H1 (cell line): ENCODE data around the gene TMEM126B. TPM values are rescaled to one million over a fixed set of nuclear protein-coding genes. Genes with fewer than 3 reads are reported as not detected.

Experiments used
- CREB1 ChIP-seq: IDR thresholded peaks from 2 replicates; pipeline ENCODE4 v1.6.1; 2012; ENCODE audit warnings: inconsistent platforms
- E2F6 ChIP-seq: IDR thresholded peaks from 2 replicates; pipeline ENCODE4 v1.6.1; 2012; ENCODE audit warnings: inconsistent platforms
- EGR1 ChIP-seq: IDR thresholded peaks from 2 replicates; pipeline ENCODE4 v1.6.1; 2011; ENCODE audit warnings: low read depth, low read length, borderline replicate concordance
- EZH2 ChIP-seq: fragments of 200-600 bp; sonication (generic); IDR thresholded peaks from 2 replicates; pipeline ENCODE4 v1.7.1; 2012; ENCODE audit warnings: low read depth, mild to moderate bottlenecking, moderate library complexity, low read length, inconsistent platforms; ENCODE audit not compliant: severe bottlenecking
- GTF2F1 ChIP-seq: IDR thresholded peaks from 2 replicates; pipeline ENCODE4 v1.6.1; 2012; ENCODE audit warnings: low read depth, low read length, improper control_type of control experiment, borderline replicate concordance
- HDAC2 ChIP-seq, 2 experiments: fragments of 300-600 bp in 1 of 2; sonication (generic) in 1 of 2; IDR thresholded peaks; 2 replicates each; pipeline ENCODE4 v1.6.1; 2011 to 2012; ENCODE audit warnings: low read depth in 2 of 2, low read length in 2 of 2, mild to moderate bottlenecking in 2 of 2, moderate library complexity in 2 of 2, borderline replicate concordance in 1 of 2, inconsistent platforms in 1 of 2
- HDAC6 ChIP-seq: IDR thresholded peaks from one replicate; pipeline ENCODE4 v1.7.1; 2012; ENCODE audit warnings: low read depth, mild to moderate bottlenecking, inconsistent platforms, low read length, moderate library complexity
- KDM4A ChIP-seq: IDR thresholded peaks from one replicate; pipeline ENCODE4 v1.7.1; 2012; ENCODE audit warnings: low read depth, mild to moderate bottlenecking, moderate library complexity, low read length, inconsistent platforms; ENCODE audit not compliant: severe bottlenecking
- KDM5A ChIP-seq: fragments of 200-600 bp; IDR thresholded peaks from 2 replicates; pipeline ENCODE4 v1.7.1; 2012; ENCODE audit warnings: mild to moderate bottlenecking, low read length, inconsistent platforms, mixed read lengths
- MAX ChIP-seq: IDR thresholded peaks from 2 replicates; pipeline ENCODE4 v1.6.1; 2012; ENCODE audit warnings: inconsistent platforms
- NANOG ChIP-seq: IDR thresholded peaks from 2 replicates; pipeline ENCODE4 v1.6.1; 2011; ENCODE audit warnings: low read length, low read depth, mild to moderate bottlenecking, inconsistent platforms; ENCODE audit not compliant: insufficient read depth, poor library complexity, severe bottlenecking
- PHF8 ChIP-seq: fragments of 200-600 bp; sonication (generic); conservative IDR thresholded peaks from 2 replicates; pipeline ENCODE4 v1.7.1; 2012; ENCODE audit warnings: low read depth, mild to moderate bottlenecking, inconsistent platforms, low read length, moderate library complexity
- RBBP5 ChIP-seq: IDR thresholded peaks from 2 replicates; pipeline ENCODE4 v1.7.1; 2012; ENCODE audit warnings: low read depth, mild to moderate bottlenecking, inconsistent platforms, low read length, moderate library complexity, borderline replicate concordance
- SIN3A ChIP-seq, 2 experiments: IDR thresholded peaks in 1 of 2; conservative IDR thresholded peaks in 1 of 2; 2 replicates each; pipeline ENCODE4 v1.6.1; 2011 to 2012; ENCODE audit warnings: low read length in 2 of 2, improper control_type of control experiment in 1 of 2, low read depth in 1 of 2, mild to moderate bottlenecking in 1 of 2
- SIX5 ChIP-seq: IDR thresholded peaks from 2 replicates; pipeline ENCODE4 v1.6.1; 2011; ENCODE audit warnings: mild to moderate bottlenecking, low read depth, low read length
- SP1 ChIP-seq: IDR thresholded peaks from 2 replicates; pipeline ENCODE4 v1.6.1; 2011; ENCODE audit warnings: low read depth, low read length
- TAF1 ChIP-seq: IDR thresholded peaks from 2 replicates; pipeline ENCODE4 v1.6.1; 2011; ENCODE audit warnings: mild to moderate bottlenecking, low read depth, low read length
- TAF7 ChIP-seq: optimal IDR thresholded peaks from 2 replicates; pipeline ENCODE3; 2011; ENCODE audit warnings: low read depth, mild to moderate bottlenecking, inconsistent platforms, low read length, moderate library complexity, borderline replicate concordance
- TEAD4 ChIP-seq: IDR thresholded peaks from 2 replicates; pipeline ENCODE4 v1.6.1; 2012; ENCODE audit warnings: low read depth, low read length, inconsistent platforms, mixed read lengths
- USF2 ChIP-seq: IDR thresholded peaks from 2 replicates; pipeline ENCODE4 v1.6.1; 2011; ENCODE audit warnings: low read length, improper control_type of control experiment
- YY1 ChIP-seq: IDR thresholded peaks from 2 replicates; pipeline ENCODE4 v1.6.1; 2011; ENCODE audit warnings: low read depth, mild to moderate bottlenecking, low read length
- polyA plus RNA-seq, 7 experiments: library from polyadenylated mRNA; depleted of rRNA in 3 of 7; stranded (reverse) in 5 of 7; unstranded in 2 of 7; fragments of >200 nt in 5 of 7; fragments of 200-250 nt in 2 of 7; gene quantifications; 1 replicate in 5 of 7; 2 replicates in 1 of 7; 4 replicates in 1 of 7; pipeline versions ENCODE4 v1.2.1 to v1.2.3, GENCODE V29; 2011 to 2013; ENCODE audit warnings: missing spikeins in 2 of 7, mixed read lengths in 2 of 7
- total RNA-seq: library from RNA; stranded (reverse); fragmentation: NEBNext Ultra II Directional; extraction: Animal tissue kit (Norgen Biotek cat#: 25700); gene quantifications from 2 replicates; pipeline ENCODE4 v1.2.1, GENCODE V29; 2021

TMEM126B gene
- total and polyA plus RNA-seq, 2 of the 8 experiments (the other 6 are each of a cell fraction or from before 2014, with no cell fraction given), result 85.6 to 101 TPM

GRCh38 chr11:85627998-85628770 is at the start of gene TMEM126B (continued):
- peak; percentile 43 for TF ChIP-seq KDM4A
- peak; percentile 96 for TF ChIP-seq TAF1
- TF ChIP-seq MAX, result peak; percentile 34
- no peak for TF ChIP-seq SIX5
- TF ChIP-seq PHF8, result peak; percentile 82
- peak; percentile 12 for TF ChIP-seq TAF7
- peak; percentile 97; the same call in 1 of the 2 replicates for TF ChIP-seq RBBP5
- TF ChIP-seq EZH2, result no peak
- no peak for TF ChIP-seq CREB1
- peak; percentile 76 to 90; a peak in 2 of 4 replicates for TF ChIP-seq SIN3A (conservative IDR thresholded peaks at IDR 0.05 in 1 of 2, IDR thresholded peaks at IDR 0.05 in 1 of 2; ENCODE audit: low read depth in 1 of 2, low read length in 2 of 2)
- TF ChIP-seq TEAD4, result no peak
- TF ChIP-seq E2F6, result peak; percentile 26; the same call in 1 of the 2 replicates
- TF ChIP-seq HDAC6, result no peak
- TF ChIP-seq NANOG, result no peak
- TF ChIP-seq YY1, result peak; percentile 96
- peak; percentile 64; the same call in 1 of the 2 replicates for TF ChIP-seq SP1
- no peak for TF ChIP-seq EGR1
- TF ChIP-seq KDM5A, result peak; percentile 96
- peak; percentile 68; the same call in 1 of the 2 replicates for TF ChIP-seq GTF2F1
- 0 out of 4 replicates have a peak, but pooled peaks of 1 of the 2 experiments have one; percentile 68 for TF ChIP-seq HDAC2 (IDR thresholded peaks at IDR 0.05; ENCODE audit: borderline replicate concordance in 1 of 2, low read depth in 2 of 2, low read length in 2 of 2)
- peak; percentile 91 for TF ChIP-seq USF2
